Activated gamma-delta T cell treated with anti-CD3 and anti-CD28 coated beads, Interleukin-2, amount 50 U/mL, for 16 hours (primary cell): ENCODE results near the gene LYZ.

ENCODE experiments used
- DNase-seq: peaks from one replicate; pipeline ENCODE4 v3.0.0-alpha.2; 2020; ENCODE audit warnings: low read depth

The LYZ gene

DNA sequence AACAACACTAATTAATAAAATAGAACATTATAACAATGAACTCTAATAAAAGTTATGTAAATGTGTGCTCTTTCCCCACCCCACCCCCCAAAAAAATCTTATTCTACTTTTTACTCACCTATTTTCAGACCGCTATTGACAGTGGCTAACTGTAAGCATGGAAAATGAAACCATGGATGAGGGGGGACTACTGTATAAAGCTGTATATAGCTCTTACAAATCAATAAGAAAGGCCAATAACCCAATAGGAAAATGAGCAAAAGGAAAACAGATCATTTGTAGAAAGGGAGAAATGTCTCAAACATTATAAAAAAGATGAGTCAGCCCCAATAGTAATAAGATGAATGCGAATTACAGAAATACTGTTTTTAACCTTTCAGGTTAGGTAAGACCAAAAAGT is 38.7 kb downstream of the LYZ start:
- no peak for DNase-seq

DNA sequence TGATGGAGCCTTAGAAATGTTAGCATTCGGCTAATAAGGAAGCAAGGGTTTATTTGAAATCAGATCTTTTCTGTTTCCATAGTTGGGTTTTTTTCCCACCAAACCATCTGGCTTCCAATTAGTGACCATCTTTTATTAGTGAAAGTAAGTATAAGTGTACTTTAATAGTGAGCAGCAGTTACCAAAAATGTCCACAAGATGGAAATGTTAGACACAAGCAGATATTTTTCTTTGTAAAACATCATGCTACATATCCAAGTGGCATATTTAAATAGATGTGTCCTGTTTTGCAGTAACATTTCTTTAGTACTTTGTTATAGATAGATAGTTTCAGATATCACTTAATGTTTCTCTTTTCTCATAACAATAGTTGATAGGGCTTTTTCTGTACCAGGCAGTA is 40.2 kb downstream of the LYZ start:
- no peak for DNase-seq

DNA sequence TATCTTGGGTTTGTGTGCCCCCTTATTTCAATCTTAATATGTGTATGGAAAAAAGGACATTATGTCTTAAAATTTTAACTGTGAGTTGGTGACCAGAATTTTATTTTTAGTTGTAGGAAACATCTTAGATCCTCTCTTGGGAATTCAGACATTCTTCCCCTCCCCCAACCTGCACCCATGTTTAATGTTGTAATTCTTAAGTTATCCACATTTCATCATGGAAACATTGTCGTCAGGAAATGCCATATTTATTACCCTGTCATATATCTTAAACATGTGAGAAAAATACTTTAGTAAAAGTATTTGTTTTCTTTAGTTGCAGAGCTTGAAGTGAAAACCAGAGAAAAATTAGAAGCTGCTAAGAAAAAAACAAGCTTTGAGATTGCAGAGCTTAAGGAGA is 41.6 kb downstream of the LYZ start:
- DNase-seq = no peak

DNA sequence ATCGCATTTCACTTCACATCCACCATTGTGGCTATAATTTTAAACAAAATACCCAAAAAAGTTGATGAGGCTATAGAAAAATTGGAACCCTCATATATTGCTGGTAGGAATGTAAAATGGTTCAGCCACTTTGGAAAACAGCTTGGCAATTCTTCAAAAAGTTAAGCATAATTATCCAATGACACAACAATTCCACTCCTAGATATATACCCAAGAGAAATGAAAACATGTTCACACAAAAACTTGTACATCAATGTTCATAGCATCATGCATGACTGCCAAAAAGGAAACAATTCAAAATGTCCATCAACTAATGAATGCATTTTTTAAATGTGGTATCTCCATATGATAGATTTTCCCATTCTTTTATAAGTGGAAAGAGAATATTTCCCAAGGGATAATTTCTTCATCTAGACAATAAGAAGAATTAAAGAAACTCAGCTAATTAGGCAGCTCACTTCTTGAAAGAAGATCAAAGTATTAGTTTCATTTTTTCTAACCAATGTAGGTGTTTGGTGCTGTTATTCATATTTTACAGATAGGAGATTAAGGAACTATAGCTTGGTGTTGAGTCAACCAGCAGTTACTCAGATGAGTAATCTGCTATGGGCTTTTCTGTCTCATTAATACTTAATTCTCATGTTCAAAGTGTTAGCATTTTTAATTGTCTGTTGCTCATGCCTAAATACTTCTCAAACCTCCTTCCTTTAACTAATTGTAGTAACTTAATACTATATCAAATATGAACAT is 44.2 kb downstream of the LYZ start:
- no peak for DNase-seq

DNA sequence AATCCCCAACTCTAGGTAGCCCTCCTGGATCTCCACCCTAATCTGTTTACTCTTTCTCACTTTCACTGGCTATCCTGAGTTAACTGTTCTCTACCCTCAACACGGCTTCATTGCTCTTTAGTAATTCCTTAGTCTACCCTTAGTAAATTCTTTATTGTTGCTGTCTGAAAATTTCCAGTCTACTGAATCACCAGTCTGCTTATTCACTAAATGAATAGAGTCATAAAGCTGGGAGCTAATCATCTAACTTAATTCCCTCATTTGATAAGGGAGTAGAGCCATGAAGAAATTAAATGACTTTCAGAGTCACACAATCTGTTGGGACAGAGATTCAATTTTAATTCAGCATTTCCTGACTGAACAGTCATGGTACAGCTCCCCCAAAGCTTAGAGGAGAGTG is 47.9 kb downstream of the LYZ start:
- no peak for DNase-seq

DNA sequence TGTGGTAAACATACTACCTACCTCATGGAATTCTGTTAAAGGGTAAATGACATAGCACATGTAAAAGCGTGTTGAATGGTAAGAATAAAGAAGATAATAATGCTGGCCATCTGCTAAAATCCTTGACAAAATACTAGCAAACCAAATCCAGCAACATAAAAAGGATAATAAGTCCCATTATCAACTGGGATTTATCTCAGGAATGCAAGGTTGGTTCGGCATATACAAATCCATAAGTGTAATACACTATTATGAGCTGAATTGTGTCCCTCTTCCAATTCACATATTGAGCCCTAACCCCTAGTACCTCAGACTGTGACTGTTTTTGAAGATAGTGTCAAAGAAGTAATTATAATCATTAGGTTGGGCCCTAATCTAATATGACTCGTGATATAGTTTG is 48.8 kb downstream of the LYZ start:
- no peak for DNase-seq

DNA sequence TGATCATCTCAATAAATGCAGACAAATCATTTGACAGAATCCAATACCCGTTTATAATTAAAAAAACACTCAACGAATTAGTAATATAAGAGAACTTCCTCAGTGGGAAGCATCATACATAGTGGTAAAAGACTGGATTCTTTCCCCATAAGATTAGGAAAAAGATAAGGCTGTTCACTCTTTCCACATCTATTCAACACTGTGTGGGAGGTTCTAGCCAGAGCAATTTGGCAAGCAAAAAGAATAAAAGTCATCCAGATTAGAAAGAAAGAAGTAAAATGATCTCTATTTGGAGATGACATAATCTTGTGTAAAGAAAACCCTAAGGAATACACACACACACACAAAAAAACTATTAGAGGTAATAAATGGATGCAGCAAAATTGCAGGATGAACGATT is 49.8 kb downstream of the LYZ start:
- DNase-seq = no peak

DNA sequence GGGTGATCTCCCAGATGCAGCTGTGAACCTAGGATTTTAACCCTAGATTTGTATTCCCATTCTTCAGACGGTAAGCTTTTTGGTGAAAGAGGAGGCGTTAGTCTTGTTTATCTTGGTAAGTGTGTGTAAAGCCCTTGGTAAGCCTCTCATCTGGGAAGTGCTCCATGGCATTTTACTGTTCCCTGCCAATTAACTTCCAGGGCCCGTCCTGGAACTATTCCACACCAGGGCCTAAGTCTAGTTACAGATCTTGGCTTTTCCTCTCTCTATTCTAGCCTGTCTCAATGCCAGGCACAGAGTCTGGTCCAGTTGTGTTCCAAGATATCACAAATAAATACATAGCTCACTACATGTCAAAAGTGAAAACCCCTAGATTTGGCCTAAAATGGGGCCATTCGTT is 53.8 kb downstream of the LYZ start:
- DNase-seq = no peak
